ENCODE data around the gene TMEM187.

GRCh38 chrX:153963546-153963945, 9.0 kb upstream of the TMEM187 start:
- no peak for TF ChIP-seq POLR2AphosphoS5 (IDR thresholded peaks at IDR 0.05; ENCODE audit: low read depth, low read length)
- no peak for TF ChIP-seq TAF1 (IDR thresholded peaks at IDR 0.05; ENCODE audit: borderline replicate concordance, insufficient read depth, low read length)

All from PFSK-1 (cell line).